ENCODE data around the gene KIAA1143.

- no peak for TF ChIP-seq EZH2 (IDR thresholded peaks at IDR 0.05; ENCODE audit: insufficient read depth, poor library complexity, severe bottlenecking)
- TF ChIP-seq EZH2phosphoT487 (IDR thresholded peaks at IDR 0.05; ENCODE audit: insufficient read depth, low read depth), result no peak
These were observed 26.7 kb downstream of the KIAA1143 start for GRCh38 chr3:44734646-44735168.
